ENCODE data around the gene ANKRD2.

DNA sequence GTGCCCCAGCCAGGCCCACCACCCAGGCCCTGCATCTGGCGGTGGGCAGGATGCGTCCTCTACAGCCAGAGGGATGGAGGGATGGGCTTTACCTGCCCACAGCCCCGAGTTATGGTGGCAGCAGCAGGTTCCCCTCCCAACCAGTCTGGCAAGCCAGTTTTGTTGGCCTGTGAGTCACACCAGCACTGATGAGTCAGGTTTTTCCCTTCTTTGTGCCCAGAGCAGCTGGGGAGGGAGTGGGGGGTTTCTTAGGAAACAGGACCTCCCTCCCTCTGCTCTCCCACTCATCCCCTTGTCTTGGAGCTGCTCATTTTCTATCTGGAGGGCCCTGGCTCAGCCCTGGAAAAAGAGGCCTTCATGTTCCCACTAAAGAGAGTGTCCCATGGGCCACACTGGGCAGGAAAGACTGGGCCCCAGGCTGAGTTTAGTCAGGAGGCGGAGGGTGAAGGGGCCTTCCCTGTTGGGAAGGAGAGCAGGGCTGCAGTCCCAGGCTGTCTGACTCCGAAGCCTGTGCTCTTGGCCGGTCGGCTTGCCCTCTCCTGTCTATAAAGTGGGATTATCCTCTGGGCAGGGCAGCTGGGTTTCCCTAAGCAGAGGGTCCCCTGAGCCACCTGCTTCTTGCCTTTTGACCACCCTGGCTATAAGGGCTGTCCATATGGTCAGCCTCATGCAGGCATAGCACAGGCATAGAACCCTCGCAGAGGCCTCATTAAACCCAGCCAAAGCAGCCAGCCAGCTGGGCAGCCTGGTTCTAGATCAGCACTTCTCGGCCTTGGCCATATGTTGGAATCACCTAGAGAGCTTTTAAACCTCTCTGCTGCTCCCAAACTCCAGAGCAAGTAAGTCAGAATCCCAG is 30.2 kb upstream of the ANKRD2 start:
- TF ChIP-seq POLR2AphosphoS5 (IDR thresholded peaks at IDR 0.05): peak; percentile 12 to 31
- TF ChIP-seq, protein P1, sequence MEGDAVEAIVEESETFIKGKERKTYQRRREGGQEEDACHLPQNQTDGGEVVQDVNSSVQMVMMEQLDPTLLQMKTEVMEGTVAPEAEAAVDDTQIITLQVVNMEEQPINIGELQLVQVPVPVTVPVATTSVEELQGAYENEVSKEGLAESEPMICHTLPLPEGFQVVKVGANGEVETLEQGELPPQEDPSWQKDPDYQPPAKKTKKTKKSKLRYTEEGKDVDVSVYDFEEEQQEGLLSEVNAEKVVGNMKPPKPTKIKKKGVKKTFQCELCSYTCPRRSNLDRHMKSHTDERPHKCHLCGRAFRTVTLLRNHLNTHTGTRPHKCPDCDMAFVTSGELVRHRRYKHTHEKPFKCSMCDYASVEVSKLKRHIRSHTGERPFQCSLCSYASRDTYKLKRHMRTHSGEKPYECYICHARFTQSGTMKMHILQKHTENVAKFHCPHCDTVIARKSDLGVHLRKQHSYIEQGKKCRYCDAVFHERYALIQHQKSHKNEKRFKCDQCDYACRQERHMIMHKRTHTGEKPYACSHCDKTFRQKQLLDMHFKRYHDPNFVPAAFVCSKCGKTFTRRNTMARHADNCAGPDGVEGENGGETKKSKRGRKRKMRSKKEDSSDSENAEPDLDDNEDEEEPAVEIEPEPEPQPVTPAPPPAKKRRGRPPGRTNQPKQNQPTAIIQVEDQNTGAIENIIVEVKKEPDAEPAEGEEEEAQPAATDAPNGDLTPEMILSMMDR (IDR thresholded peaks at IDR 0.05): no peak
